HepG2 (cell line): Measurements from ENCODE around the gene BCAS2. TPM values are rescaled to one million over a fixed set of nuclear protein-coding genes. Genes with fewer than 3 reads are reported as not detected.

Source experiments
- CC2D1A ChIP-seq: sonication (generic); formaldehyde crosslinking; IDR thresholded peaks from 2 replicates; pipeline ENCODE4 v1.8.1; 2023; ENCODE audit warnings: mild to moderate bottlenecking, missing genetic modification reagents
- CEBPB ChIP-seq: IDR thresholded peaks from 2 replicates; pipeline ENCODE4 v1.6.1; 2011; ENCODE audit warnings: low read depth, low read length, improper control_type of control experiment, borderline replicate concordance
- CTCF ChIP-seq: sonication (generic); formaldehyde crosslinking; IDR thresholded peaks from 2 replicates; pipeline ENCODE4 v1.5.0; 2020; ENCODE audit warnings: mild to moderate bottlenecking, missing genetic modification reagents, moderate library complexity
- ISX ChIP-seq: sonication (generic); formaldehyde crosslinking; conservative IDR thresholded peaks from 2 replicates; pipeline ENCODE4 v1.5.0; 2020; ENCODE audit warnings: missing genetic modification reagents
- KAT7 ChIP-seq: IDR thresholded peaks from 2 replicates; pipeline ENCODE4 v1.6.1; 2018; ENCODE audit warnings: borderline replicate concordance, missing compliant biosample characterization
- LCORL ChIP-seq, 2 experiments: fragments of 450-650 bp in 1 of 2; sonication (generic) in 1 of 2; formaldehyde crosslinking in 1 of 2; IDR thresholded peaks; 2 replicates each; pipeline versions ENCODE4 v1.5.0 to v1.6.1; 2017 to 2020; ENCODE audit warnings: antibody characterized with exemption in 1 of 2, missing genetic modification reagents in 1 of 2
- NFIC ChIP-seq: IDR thresholded peaks from 2 replicates; pipeline ENCODE4 v1.6.1; 2012; ENCODE audit warnings: mild to moderate bottlenecking, low read length, inconsistent platforms
- NFYC ChIP-seq: IDR thresholded peaks from 2 replicates; pipeline ENCODE4 v1.6.1; 2016; ENCODE audit warnings: missing genetic modification reagents, missing compliant biosample characterization
- NONO ChIP-seq, 2 experiments: fragments of 450-650 bp in 1 of 2; sonication (generic) in 1 of 2; formaldehyde crosslinking in 1 of 2; IDR thresholded peaks in 1 of 2; conservative IDR thresholded peaks in 1 of 2; 2 replicates each; pipeline versions ENCODE4 v1.6.1 to v1.8.0; 2017 to 2022; ENCODE audit warnings: mild to moderate bottlenecking in 1 of 2, missing genetic modification reagents in 1 of 2, moderate library complexity in 1 of 2
- PAXIP1 ChIP-seq: sonication (generic); formaldehyde crosslinking; conservative IDR thresholded peaks from 2 replicates; pipeline ENCODE4 v1.4.0; 2020; ENCODE audit warnings: mild to moderate bottlenecking, missing genetic modification reagents, moderate library complexity
- RFXANK ChIP-seq: IDR thresholded peaks from 2 replicates; pipeline ENCODE4 v1.6.1; 2016
- TARDBP ChIP-seq: sonication (generic); formaldehyde crosslinking; IDR thresholded peaks from 2 replicates; pipeline ENCODE4 v1.8.0; 2022; ENCODE audit warnings: mild to moderate bottlenecking, missing genetic modification reagents
- TGIF2 ChIP-seq: IDR thresholded peaks from 2 replicates; pipeline ENCODE4 v1.6.1; 2016; ENCODE audit warnings: control low read depth, missing compliant biosample characterization
- ZNF143 ChIP-seq: sonication (generic); formaldehyde crosslinking; IDR thresholded peaks from 2 replicates; pipeline ENCODE4 v1.4.0; 2020; ENCODE audit warnings: missing genetic modification reagents
- ZNF292 ChIP-seq: sonication (generic); formaldehyde crosslinking; IDR thresholded peaks from 2 replicates; pipeline ENCODE4 v1.8.1; 2022; ENCODE audit warnings: mild to moderate bottlenecking, low read depth, missing genetic modification reagents, borderline replicate concordance
- ZNF30 ChIP-seq: sonication (generic); formaldehyde crosslinking; IDR thresholded peaks from 2 replicates; pipeline ENCODE4 v1.5.0; 2020; ENCODE audit warnings: mild to moderate bottlenecking, missing genetic modification reagents
- ZNF431 ChIP-seq: sonication (generic); formaldehyde crosslinking; IDR thresholded peaks from 2 replicates; pipeline ENCODE4 v1.9.0; 2022; ENCODE audit warnings: missing genetic modification reagents, low read depth, mild to moderate bottlenecking, borderline replicate concordance
- ZNF7 ChIP-seq: IDR thresholded peaks from 2 replicates; pipeline ENCODE4 v1.6.1; 2016; ENCODE audit warnings: missing biosample characterization, missing genetic modification reagents
- polyA plus RNA-seq, 8 experiments: library from polyadenylated mRNA; depleted of rRNA in 3 of 8; stranded (reverse) in 7 of 8; unstranded in 1 of 8; fragments of >200 nt; fragmentation: Illumina TruSeq in 4 of 8; extraction: Trizol in 4 of 8; gene quantifications; 2 replicates each; pipeline versions ENCODE4 v1.2.1 to v1.2.3, GENCODE V29; 2011 to 2016; ENCODE audit warnings: low read depth in 4 of 8, missing spikeins in 1 of 8, mixed read lengths in 1 of 8; ENCODE audit not compliant: insufficient read depth in 1 of 8
- total RNA-seq, 5 experiments: library from RNA; depleted of rRNA; stranded (reverse); fragments of >200 nt; fragmentation: Illumina TruSeq; extraction: Trizol; gene quantifications; 2 replicates each; pipeline ENCODE4 v1.2.3, GENCODE V29; 2016; ENCODE audit warnings: low read depth in 1 of 5
- TF ChIP-seq, protein P1 (sequence below): sonication (generic); formaldehyde crosslinking; IDR thresholded peaks from 2 replicates; pipeline ENCODE4 v1.5.1; 2020; ENCODE audit warnings: missing genetic modification reagents, mild to moderate bottlenecking, borderline replicate concordance
- TF ChIP-seq, protein P2 (sequence below): sonication (generic); formaldehyde crosslinking; IDR thresholded peaks from 2 replicates; pipeline ENCODE4 v1.5.0; 2020; ENCODE audit warnings: missing genetic modification reagents, mild to moderate bottlenecking, borderline replicate concordance
- TF ChIP-seq, protein P3 (sequence below): sonication (generic); formaldehyde crosslinking; IDR thresholded peaks from 2 replicates; pipeline ENCODE4 v1.4.0; 2020; ENCODE audit warnings: missing genetic modification reagents, mild to moderate bottlenecking, borderline replicate concordance

BCAS2 gene
- total and polyA plus RNA-seq, 2 of the 13 experiments (the other 11 are each of a cell fraction or from before 2014, with no cell fraction given): 18.0 to 47.4 TPM

- TF ChIP-seq, protein P1, sequence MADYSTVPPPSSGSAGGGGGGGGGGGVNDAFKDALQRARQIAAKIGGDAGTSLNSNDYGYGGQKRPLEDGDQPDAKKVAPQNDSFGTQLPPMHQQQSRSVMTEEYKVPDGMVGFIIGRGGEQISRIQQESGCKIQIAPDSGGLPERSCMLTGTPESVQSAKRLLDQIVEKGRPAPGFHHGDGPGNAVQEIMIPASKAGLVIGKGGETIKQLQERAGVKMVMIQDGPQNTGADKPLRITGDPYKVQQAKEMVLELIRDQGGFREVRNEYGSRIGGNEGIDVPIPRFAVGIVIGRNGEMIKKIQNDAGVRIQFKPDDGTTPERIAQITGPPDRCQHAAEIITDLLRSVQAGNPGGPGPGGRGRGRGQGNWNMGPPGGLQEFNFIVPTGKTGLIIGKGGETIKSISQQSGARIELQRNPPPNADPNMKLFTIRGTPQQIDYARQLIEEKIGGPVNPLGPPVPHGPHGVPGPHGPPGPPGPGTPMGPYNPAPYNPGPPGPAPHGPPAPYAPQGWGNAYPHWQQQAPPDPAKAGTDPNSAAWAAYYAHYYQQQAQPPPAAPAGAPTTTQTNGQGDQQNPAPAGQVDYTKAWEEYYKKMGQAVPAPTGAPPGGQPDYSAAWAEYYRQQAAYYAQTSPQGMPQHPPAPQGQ (CRISPR knock-in tag): no peak
- TF ChIP-seq CEBPB (no peak), RFXANK (CRISPR knock-in tag) (no peak), LCORL (IDR thresholded peaks at IDR 0.05) (no peak), LCORL (CRISPR knock-in tag; IDR thresholded peaks at IDR 0.05) (peak; percentile 65; the same call in 1 of the 2 replicates), KAT7 (CRISPR knock-in tag) (no peak), ISX (CRISPR knock-in tag) (no peak), CTCF (CRISPR knock-in tag) (peak; percentile 32), NFIC (no peak), TGIF2 (CRISPR knock-in tag) (no peak), TARDBP (CRISPR knock-in tag) (no peak), NONO (IDR thresholded peaks at IDR 0.05) (no peak), NONO (CRISPR knock-in tag; conservative IDR thresholded peaks at IDR 0.05) (no peak), CC2D1A (CRISPR knock-in tag) (no peak), NFYC (CRISPR knock-in tag) (no peak), ZNF30 (CRISPR knock-in tag) (no peak), ZNF431 (CRISPR knock-in tag) (no peak), ZNF143 (no peak), ZNF7 (CRISPR knock-in tag) (0 out of 2 replicates have a peak, but pooled peaks have one; percentile 55), ZNF292 (CRISPR knock-in tag) (peak; percentile 45; the same call in 1 of the 2 replicates), PAXIP1 (CRISPR knock-in tag) (peak; percentile 29; the same call in 1 of the 2 replicates)
- TF ChIP-seq, protein P2, sequence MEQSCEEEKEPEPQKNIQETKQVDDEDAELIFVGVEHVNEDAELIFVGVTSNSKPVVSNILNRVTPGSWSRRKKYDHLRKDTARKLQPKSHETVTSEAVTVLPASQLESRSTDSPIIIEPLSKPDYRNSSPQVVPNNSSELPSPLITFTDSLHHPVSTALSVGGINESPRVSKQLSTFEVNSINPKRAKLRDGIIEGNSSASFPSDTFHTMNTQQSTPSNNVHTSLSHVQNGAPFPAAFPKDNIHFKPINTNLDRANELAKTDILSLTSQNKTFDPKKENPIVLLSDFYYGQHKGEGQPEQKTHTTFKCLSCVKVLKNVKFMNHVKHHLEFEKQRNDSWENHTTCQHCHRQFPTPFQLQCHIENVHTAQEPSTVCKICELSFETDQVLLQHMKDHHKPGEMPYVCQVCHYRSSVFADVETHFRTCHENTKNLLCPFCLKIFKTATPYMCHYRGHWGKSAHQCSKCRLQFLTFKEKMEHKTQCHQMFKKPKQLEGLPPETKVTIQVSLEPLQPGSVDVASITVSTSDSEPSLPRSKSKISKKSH (CRISPR knock-in tag): no peak
- TF ChIP-seq, protein P3, sequence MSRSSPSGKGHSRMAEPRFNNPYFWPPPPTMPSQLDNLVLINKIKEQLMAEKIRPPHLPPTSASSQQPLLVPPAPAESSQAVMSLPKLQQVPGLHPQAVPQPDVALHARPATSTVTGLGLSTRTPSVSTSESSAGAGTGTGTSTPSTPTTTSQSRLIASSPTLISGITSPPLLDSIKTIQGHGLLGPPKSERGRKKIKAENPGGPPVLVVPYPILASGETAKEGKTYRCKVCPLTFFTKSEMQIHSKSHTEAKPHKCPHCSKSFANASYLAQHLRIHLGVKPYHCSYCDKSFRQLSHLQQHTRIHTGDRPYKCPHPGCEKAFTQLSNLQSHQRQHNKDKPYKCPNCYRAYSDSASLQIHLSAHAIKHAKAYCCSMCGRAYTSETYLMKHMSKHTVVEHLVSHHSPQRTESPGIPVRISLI (CRISPR knock-in tag): peak; percentile 94
Observed at GRCh38 chr1:114551400-114551799, 30.0 kb downstream of the BCAS2 start (continued).
